Lower lobe of right lung (tissue), 2 donors: ENCODE data around the gene INTS7. TPM values are rescaled to one million over a fixed set of nuclear protein-coding genes. Genes with fewer than 3 reads are reported as not detected.
"Not testable (repeated sequence)": the region's sequence is repeated elsewhere in the genome, so short reads cannot be mapped to it uniquely, and the experiment has no call there.

Source experiments
- ATAC-seq, 2 donors: fragments of 200-7000 bp; cut with Tn5 transposase; one replicate each; pipeline ENCODE4 v1.9.1; 2020 to 2022; ENCODE audit warnings: mild to moderate bottlenecking in 2 of 2, moderate library complexity in 2 of 2
- DNase-seq: peaks from one replicate; pipeline ENCODE4 v3.0.0-alpha.2; 2020
- H3K27ac ChIP-seq: fragments of 200-600 bp; one replicate; pipeline ENCODE4 v1.8.0; 2022
- H3K27me3 ChIP-seq: fragments of 200-600 bp; one replicate; pipeline ENCODE4 v1.8.0; 2022; ENCODE audit warnings: low read depth
- H3K36me3 ChIP-seq: fragments of 200-600 bp; one replicate; pipeline ENCODE4 v1.8.0; 2022; ENCODE audit warnings: mild to moderate bottlenecking
- H3K4me1 ChIP-seq: fragments of 200-600 bp; one replicate; pipeline ENCODE4 v1.8.0; 2022
- H3K4me3 ChIP-seq: fragments of 200-600 bp; one replicate; pipeline ENCODE4 v1.8.0; 2022; ENCODE audit warnings: mild to moderate bottlenecking
- H3K9me3 ChIP-seq: fragments of 200-600 bp; one replicate; pipeline ENCODE4 v1.8.0; 2022
- CTCF ChIP-seq: fragments of 200-600 bp; IDR thresholded peaks from one replicate; pipeline ENCODE4 v1.8.0; 2022; ENCODE audit warnings: antibody characterized with exemption, mild to moderate bottlenecking
- intact Hi-C: fragments of 100-400 bp; cut with DNase I; formaldehyde crosslinking; loops from one replicate; pipeline ENCODE4 v1.11.0; 2022
- total RNA-seq: library from RNA; stranded (reverse); fragmentation: NEBNext Ultra II Directional; extraction: Animal tissue kit (Norgen Biotek cat#: 25700); gene quantifications from one replicate; pipeline ENCODE4 v1.2.1, GENCODE V29; 2021
- donor health status: DM: no; HTN: yes; CAD: no; lungs with severe emphysema.

INTS7 gene
- total RNA-seq, 1 donor from 2014 or later, result 17.1 TPM

GRCh38 chr1:211959221-211959620 is 76.1 kb downstream of the INTS7 start:
- no peak for TF ChIP-seq CTCF
- H3K9me3 ChIP-seq, result no peaks in the 10 kb centered on the region
- H3K4me1 ChIP-seq, result no peaks in the 10 kb centered on the region
- no peaks in the 10 kb centered on the region for H3K36me3 ChIP-seq
- intact Hi-C loops, result no loop called here
- H3K4me3 ChIP-seq, result no peak overlapping the region
- H3K27ac ChIP-seq, result no peak overlapping the region
- no peak for DNase-seq
- no peaks in the 10 kb centered on the region for H3K27me3 ChIP-seq
- no peak for ATAC-seq

DNA sequence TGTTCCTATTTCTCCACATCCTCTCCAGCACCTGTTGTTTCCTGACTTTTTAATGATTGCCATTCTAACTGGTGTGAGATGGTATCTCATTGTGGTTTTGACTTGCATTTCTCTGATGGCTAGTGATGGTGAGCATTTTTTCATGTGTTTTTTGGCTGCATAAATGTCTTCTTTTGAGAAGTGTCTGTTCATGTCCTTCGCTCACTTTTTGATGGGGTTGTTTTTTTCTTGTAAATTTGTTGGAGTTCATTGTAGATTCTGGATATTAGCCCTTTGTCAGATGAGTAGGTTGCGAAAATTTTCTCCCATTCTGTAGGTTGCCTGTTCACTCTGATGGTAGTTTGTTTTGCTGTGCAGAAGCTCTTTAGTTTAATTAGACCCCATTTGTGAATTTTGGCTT is 81.3 kb downstream of the INTS7 start:
- H3K27ac ChIP-seq, H3K9me3 ChIP-seq, H3K27me3 ChIP-seq, DNase-seq, H3K4me1 ChIP-seq, intact Hi-C loops, ATAC-seq, H3K4me3 ChIP-seq, H3K36me3 ChIP-seq: not testable (repeated sequence)

DNA sequence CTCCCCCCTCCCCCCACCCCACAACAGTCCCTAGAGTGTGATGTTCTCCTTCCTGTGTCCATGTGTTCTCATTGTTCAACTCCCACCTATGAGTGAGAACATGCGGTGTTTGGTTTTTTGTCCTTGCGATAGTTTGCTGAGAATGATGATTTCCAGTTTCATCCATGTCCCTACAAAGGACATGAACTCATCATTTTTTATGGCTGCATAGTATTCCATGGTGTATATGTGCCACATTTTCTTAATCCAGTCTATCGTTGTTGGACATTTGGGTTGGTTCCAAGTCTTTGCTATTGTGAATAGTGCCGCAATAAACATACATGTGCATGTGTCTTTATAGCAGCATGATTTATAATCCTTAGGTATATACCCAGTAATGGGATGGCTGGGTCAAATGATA is 81.8 kb downstream of the INTS7 start:
- intact Hi-C loops, H3K27ac ChIP-seq, DNase-seq, H3K9me3 ChIP-seq, H3K4me1 ChIP-seq, H3K27me3 ChIP-seq, H3K36me3 ChIP-seq, H3K4me3 ChIP-seq, ATAC-seq: not testable (repeated sequence)

DNA sequence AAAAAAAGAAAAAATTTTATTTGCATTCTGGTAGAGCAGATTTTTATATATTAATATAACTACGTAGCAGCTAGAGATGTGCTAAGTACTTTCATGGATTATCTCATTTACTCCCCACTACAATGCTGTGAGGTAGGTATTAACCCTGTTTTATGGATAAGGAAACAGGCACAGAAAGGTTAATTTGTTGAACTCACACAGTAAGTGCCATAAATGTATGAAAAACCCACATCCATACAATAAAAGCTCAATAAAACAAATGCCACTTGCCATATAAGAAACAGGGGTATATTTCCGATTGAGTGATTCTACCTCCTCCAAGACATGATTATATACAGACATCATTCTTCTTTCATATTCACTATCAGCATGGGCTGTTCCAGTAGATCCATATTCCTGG is 83.1 kb downstream of the INTS7 start:
- no peak for TF ChIP-seq CTCF
- DNase-seq (no peak), ATAC-seq (no peak)
- Histone ChIP-seq H3K4me1 (no peaks in the 10 kb centered on the region), H3K4me3 (no peak overlapping the region), H3K36me3 (peaks cover 8% of the 10 kb centered on the region), H3K27ac (no peak overlapping the region), H3K27me3 (no peaks in the 10 kb centered on the region), H3K9me3 (no peaks in the 10 kb centered on the region)
- intact Hi-C loops, result no loop called here

GRCh38 chr1:211951856-211952255 is 83.5 kb downstream of the INTS7 start:
- no peaks in the 10 kb centered on the region for H3K9me3 ChIP-seq
- H3K4me3 ChIP-seq, result no peak overlapping the region
- ATAC-seq (no peak), DNase-seq (no peak)
- TF ChIP-seq CTCF, result no peak
- no peaks in the 10 kb centered on the region for H3K4me1 ChIP-seq
- H3K36me3 ChIP-seq, result peaks cover 8% of the 10 kb centered on the region
- no peaks in the 10 kb centered on the region for H3K27me3 ChIP-seq
- intact Hi-C loops, result no loop called here
- H3K27ac ChIP-seq, result no peak overlapping the region

DNA sequence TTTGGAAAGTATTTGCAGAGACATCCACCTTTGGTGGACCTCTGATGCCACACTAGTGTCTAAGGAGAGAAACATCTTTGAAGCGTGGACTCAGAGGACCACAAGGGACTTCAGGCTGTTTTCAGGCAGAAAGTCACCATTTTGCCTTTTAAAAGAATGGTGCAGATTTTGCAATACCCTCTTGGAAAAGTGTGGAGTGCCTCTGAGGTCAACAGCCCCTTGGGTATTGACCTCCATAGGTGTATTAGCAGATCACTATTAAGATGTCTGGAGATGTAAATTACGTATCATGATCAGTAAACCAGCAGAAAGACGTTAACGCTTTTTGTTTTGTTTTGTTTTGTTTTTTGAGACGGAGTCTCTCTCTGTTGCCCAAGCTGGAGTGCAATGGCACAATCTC is 87.0 kb downstream of the INTS7 start:
- intact Hi-C loops, result no loop called here
- Histone ChIP-seq H3K4me3 (no peak overlapping the region), H3K4me1 (no peaks in the 10 kb centered on the region), H3K9me3 (no peaks in the 10 kb centered on the region), H3K27me3 (no peaks in the 10 kb centered on the region), H3K36me3 (peaks cover 15% of the 10 kb centered on the region), H3K27ac (no peak overlapping the region)
- no peak for TF ChIP-seq CTCF
- DNase-seq (no peak), ATAC-seq (no peak)
